ENCODE data around the gene SIRPB2. TPM values are rescaled to one million over a fixed set of nuclear protein-coding genes. Genes with fewer than 3 reads are reported as not detected.

SIRPB2 gene
- total RNA-seq, 4 donors from 2014 or later = 5.9 to 11.1 (median 8.3) TPM

DNA sequence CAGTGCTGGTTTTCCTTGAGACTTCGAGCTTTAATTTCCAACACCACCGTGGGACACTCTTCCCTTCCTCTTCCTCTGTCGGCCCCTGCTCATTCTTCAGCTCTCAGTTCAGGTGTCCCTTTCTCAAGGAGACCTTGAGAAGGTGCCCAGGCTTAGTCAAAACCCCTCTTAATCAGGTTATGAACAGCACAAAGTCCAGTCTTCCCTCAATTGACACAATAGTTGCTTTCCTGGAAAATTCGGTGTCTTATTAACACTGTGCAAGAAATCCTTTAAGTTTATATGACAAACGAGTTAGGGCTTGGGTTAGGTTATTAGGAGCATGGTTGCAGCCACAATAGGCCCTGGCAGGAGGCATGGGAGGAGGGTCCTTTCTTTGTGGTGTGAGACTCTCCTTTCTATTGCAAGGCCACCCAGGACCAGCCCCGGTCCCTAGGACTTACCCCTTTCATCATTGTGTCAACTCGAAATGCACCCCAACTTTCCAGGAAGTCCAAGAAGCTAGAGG is 23.0 kb downstream of the SIRPB2 start:
- Histone ChIP-seq H3K27me3 (peaks cover 19% of the 10 kb centered on the region), H3K9me3 (no peaks in the 10 kb centered on the region), H3K36me3 (peaks cover 0 to 11% of the 10 kb centered on the region in 2 donors), H3K4me3 (no peak overlapping the region), H3K27ac (no peak overlapping the region), H3K4me1 (peaks cover 3 to 50% (median 22%) of the 10 kb centered on the region in 3 donors)
- 63% methylated on average over 5 of the region's 7 CpGs; no CpG with 5 or more reads in 1 of the 2 donors for WGBS, 2 donors (ENCODE audit: low coverage in 1 of 2)
- no peak for ATAC-seq
- no peak for TF ChIP-seq EP300 (IDR thresholded peaks at IDR 0.05)
- TF ChIP-seq, protein P1, sequence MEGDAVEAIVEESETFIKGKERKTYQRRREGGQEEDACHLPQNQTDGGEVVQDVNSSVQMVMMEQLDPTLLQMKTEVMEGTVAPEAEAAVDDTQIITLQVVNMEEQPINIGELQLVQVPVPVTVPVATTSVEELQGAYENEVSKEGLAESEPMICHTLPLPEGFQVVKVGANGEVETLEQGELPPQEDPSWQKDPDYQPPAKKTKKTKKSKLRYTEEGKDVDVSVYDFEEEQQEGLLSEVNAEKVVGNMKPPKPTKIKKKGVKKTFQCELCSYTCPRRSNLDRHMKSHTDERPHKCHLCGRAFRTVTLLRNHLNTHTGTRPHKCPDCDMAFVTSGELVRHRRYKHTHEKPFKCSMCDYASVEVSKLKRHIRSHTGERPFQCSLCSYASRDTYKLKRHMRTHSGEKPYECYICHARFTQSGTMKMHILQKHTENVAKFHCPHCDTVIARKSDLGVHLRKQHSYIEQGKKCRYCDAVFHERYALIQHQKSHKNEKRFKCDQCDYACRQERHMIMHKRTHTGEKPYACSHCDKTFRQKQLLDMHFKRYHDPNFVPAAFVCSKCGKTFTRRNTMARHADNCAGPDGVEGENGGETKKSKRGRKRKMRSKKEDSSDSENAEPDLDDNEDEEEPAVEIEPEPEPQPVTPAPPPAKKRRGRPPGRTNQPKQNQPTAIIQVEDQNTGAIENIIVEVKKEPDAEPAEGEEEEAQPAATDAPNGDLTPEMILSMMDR (IDR thresholded peaks at IDR 0.05) = no peak
- no peak for TF ChIP-seq POLR2A (IDR thresholded peaks at IDR 0.05)
- no peak for TF ChIP-seq POLR2AphosphoS5 (IDR thresholded peaks at IDR 0.05)

DNA sequence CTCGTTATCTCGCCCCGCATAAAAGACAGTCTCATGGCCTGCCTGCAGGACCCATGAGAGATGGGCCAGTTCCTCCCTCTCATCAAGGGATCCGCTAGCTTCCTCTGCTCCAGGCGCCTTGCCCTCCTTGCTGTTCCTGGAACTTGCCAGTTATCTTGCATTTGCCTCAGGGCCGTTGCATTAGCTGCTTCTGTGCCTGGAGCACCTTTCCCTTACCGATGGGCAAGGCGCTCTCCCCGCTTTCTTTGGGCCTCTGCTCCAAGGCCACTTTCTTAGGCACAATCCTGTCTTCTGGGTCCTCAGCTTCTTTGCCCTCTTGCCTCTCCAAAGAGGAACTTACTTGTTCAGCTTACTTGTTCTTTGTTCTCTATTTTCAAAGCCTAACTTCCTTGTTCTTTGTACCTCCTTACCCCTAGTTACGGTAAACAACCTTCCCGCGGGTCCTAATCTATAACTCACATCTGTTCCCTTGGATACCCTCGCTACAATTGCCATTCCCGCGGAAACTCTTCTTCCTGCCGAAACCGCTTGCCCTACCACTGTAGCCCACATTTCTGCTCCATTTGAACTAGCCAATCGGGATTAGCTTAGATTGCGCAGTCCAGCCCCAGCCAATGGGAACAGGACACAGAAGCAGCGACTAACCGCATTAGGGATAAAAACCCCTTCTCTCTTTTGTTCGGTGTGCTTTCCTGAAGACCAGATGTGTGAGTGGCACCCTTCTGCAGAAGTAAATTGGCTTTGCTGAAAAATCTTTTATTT is 23.7 kb downstream of the SIRPB2 start:
- TF ChIP-seq POLR2A (IDR thresholded peaks at IDR 0.05) (peak; percentile 8 to 9), POLR2AphosphoS5 (IDR thresholded peaks at IDR 0.05) (no peak)
- Histone ChIP-seq H3K9me3 (no peaks in the 10 kb centered on the region), H3K36me3 (peaks cover 0 to 17% of the 10 kb centered on the region in 2 donors), H3K4me3 (peak overlapping the region in 1 of 2 donors; percentile 99), H3K27ac (peak overlapping the region in 3 of 4 donors; percentile 55 to 91 (median 88)), H3K4me1 (peaks cover 3 to 55% (median 22%) of the 10 kb centered on the region in 3 donors), H3K27me3 (peaks cover 19% of the 10 kb centered on the region)
- ATAC-seq = peak; percentile 13
- 60 to 69% methylated on average over 11 to 17 of the region's 22 CpGs for WGBS, 2 donors (ENCODE audit: low coverage in 1 of 2)

DNA sequence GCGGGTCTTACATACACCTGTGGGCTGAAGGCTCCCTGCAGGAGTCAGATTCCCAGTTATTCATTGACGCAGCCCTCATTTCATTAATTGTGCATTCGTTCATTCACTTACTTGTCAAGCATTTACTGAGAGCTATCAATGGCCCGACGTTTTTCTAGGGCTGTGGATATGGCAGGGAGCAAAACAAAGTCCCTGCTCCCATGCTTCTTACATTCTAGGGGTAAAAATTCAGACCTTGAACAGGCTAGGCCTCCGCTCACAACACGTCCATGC is 24.2 kb downstream of the SIRPB2 start:
- peak overlapping the region in 3 of 4 donors; percentile 55 to 91 (median 88) for H3K27ac ChIP-seq
- H3K4me1 ChIP-seq = peaks cover 3 to 59% (median 22%) of the 10 kb centered on the region in 3 donors
- WGBS, 2 donors (ENCODE audit: low coverage in 1 of 2) = 0% methylated on average over 1 of the region's 7 CpGs; no CpG with 5 or more reads in 1 of the 2 donors
- peaks cover 15% of the 10 kb centered on the region for H3K27me3 ChIP-seq
- TF ChIP-seq EP300 (IDR thresholded peaks at IDR 0.05) (no peak), POLR2A (IDR thresholded peaks at IDR 0.05) (no peak), POLR2AphosphoS5 (IDR thresholded peaks at IDR 0.05) (no peak)
- TF ChIP-seq, protein P1 (IDR thresholded peaks at IDR 0.05) = no peak
- H3K36me3 ChIP-seq = peaks cover 0 to 23% of the 10 kb centered on the region in 2 donors
- peak overlapping the region in 1 of 2 donors; percentile 99 for H3K4me3 ChIP-seq
- H3K9me3 ChIP-seq = no peaks in the 10 kb centered on the region
- ATAC-seq = no peak

DNA sequence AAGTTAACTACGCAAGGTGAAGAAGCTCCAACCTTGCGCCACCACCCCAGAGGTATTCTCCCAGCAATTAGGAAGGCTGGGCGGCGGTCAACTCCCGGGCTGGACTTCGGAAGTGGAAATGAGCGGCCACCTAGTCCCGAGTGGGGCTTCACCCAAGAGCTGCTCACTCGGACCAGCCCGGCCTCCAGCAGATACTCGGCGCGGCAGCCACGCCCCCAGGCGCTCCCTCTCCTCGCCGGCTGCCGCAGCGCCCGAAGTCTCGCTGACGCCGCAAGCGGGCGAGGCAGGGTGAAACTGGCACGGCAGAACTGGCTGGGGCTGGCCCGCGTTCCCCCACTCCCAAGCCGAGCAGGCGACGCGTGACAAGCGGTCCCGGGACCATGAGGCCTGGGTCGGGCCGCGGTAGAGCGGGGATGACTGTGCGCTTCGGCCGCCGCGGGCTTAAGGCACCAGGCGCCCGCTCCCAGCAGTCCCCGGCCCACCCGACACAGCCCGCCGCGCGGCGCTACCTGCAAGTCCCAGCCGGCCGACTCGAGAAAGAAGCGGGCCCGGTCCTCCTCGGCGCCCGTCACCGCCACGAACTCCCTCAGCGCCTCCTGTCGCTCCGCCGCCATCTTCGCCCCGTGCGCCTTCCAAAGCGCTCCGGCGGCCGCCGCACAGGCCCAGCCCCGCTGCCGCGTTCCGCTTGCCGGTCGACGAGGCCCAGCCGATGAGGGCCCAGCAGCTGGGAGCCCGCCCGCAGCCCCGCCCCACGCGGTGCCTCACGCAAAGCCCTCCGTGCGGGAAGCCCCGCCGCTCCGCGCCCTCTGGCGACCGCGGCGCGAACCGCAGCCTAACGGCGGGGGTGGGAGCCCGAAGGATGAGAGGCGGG is 24.8 kb downstream of the SIRPB2 start, which contains the start of gene NSFL1C:
NSFL1C (minus strand) TSS at position 639 of the 871 bp plus-strand sequence; CDS start at position 614, 25 bp downstream.
- WGBS, 2 donors (ENCODE audit: low coverage in 1 of 2) = 0% methylated on average over 6 to 8 of the region's 104 CpGs
- Histone ChIP-seq H3K36me3 (peaks cover 0 to 28% of the 10 kb centered on the region in 2 donors), H3K4me3 (peak within 1 kb of the TSS; percentile 63 to 99), H3K27me3 (peaks cover 10% of the 10 kb centered on the region), H3K4me1 (peaks cover 3 to 64% (median 22%) of the 10 kb centered on the region in 3 donors), H3K9me3 (no peaks in the 10 kb centered on the region), H3K27ac (peak within 1 kb of the TSS; percentile 18 to 91 (median 88))
- ATAC-seq = peak; percentile 98
- TF ChIP-seq EP300 (IDR thresholded peaks at IDR 0.05) = no peak
- TF ChIP-seq POLR2AphosphoS5 (IDR thresholded peaks at IDR 0.05) = peak; percentile 56
- TF ChIP-seq POLR2A (IDR thresholded peaks at IDR 0.05) = peak; percentile 57 to 71
- TF ChIP-seq, protein P1 (IDR thresholded peaks at IDR 0.05) = peak; percentile 89 to 99 (median 97)

Measured in gastroesophageal sphincter (tissue), 4 donors.